ENCODE measurements around the gene GCA.

- TF ChIP-seq POLR2A (IDR thresholded peaks at IDR 0.05) (no peak), CTCF (IDR thresholded peaks at IDR 0.05) (no peak)
These were observed 46.9 kb downstream of the GCA start for GRCh38 chr2:162390801-162391200.
